ENCODE data around the gene EFCAB6.

Gene EFCAB6

GRCh38 chr22:43812149-43812842 lies at the start of gene EFCAB6:
TSS of gene EFCAB6 (minus strand) at chr22:43812305. CDS start at chr22:43782318, 29,987 bp downstream.
- DNase-seq = peak; percentile 97

GRCh38 chr22:43861529-43861928 lies 49.4 kb upstream of the EFCAB6 start:
- DNase-seq = no peak

DNA sequence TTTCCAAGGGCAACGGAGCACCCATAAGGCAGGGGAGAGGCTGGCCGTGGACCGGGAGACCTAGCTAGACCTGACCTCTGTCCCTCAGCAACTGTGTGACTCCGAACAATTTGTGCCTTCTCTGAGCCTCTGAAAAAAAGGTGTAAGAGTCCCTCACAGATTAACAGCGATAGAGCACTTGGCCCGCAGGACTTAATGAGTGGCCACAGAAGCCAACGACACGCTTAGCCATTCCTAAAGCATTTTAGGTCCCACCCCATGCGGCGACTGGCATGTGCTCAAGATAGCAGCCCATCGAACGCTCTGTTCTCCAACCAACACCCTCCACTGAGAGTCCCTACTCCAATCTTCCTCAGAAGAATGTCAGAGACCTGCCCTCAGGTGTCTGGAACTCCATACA lies 48.7 kb upstream of the EFCAB6 start:
- no peak for DNase-seq

GRCh38 chr22:43860126-43860525 lies 48.0 kb upstream of the EFCAB6 start:
- no peak for DNase-seq

GRCh38 chr22:43859621-43860020 lies 47.5 kb upstream of the EFCAB6 start:
- no peak for DNase-seq

GRCh38 chr22:43859176-43859575 lies 47.1 kb upstream of the EFCAB6 start:
- no peak for DNase-seq

DNA sequence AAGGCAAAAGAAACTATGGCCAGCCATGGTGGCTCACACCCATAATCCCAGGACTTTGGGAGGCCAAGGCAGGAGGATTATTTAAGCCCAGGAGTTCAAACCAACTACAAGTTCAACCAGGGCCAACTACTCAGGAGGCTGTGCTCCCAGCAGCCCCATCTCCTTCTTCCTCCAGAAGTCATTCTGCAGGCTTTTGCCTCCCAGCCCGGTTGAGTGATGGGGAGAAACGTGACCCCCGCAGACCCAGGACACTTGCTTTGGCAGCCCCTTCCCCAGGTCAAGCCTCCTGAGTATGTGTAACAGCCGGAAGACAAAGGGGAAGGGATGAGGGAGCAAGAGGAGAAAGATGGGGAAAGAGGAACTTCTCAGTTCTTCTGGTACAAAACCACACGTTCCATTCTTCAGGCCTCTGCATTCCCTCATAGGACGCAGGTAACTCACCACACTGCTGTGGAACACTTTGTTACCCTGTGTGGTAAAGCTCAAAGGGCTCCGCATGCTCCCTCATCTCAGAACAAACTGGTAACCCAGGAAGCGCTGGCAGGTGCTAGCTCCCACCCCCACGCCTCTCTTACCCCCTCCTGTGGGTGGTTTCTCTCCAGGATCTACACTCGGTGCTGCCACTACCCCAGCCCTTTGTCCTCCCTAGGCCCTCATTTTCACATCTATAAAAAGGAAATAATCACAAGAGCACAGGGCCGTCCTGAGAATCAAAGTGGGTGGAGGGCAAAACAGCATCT lies 46.2 kb upstream of the EFCAB6 start:
- no peak for DNase-seq

- DNase-seq = no peak
Measured at GRCh38 chr22:43857367-43857766, 45.3 kb upstream of the EFCAB6 start.

- DNase-seq = no peak
Measured at GRCh38 chr22:43855431-43855830, 43.3 kb upstream of the EFCAB6 start.

DNA sequence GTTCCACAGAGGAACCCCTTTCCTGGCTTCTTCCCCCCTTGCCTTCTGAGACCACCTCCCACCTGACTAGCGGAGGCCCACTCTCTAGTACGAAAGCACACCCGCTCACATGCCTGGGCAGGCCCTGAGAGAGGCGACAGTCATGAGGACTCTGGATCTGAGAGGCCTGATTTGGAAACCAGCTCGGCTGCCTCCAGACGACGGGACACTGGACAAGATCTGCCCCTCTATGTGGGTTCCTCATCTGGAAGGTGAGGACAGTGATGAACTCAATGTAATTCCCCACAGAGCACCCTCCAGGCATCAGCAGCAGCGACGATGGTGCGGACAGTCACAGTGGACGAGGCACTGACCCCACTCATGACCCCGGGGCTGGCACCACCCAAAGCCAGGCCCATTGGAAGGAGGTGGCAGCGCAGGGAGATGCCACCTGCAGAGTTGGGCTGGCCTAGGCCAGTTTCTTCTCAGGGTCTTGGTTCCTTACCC lies 42.7 kb upstream of the EFCAB6 start:
- no peak for DNase-seq

- no peak for DNase-seq
Measured at GRCh38 chr22:43854121-43854785, 42.1 kb upstream of the EFCAB6 start.

GRCh38 chr22:43853328-43853931 lies 41.3 kb upstream of the EFCAB6 start:
- no peak for DNase-seq

DNA sequence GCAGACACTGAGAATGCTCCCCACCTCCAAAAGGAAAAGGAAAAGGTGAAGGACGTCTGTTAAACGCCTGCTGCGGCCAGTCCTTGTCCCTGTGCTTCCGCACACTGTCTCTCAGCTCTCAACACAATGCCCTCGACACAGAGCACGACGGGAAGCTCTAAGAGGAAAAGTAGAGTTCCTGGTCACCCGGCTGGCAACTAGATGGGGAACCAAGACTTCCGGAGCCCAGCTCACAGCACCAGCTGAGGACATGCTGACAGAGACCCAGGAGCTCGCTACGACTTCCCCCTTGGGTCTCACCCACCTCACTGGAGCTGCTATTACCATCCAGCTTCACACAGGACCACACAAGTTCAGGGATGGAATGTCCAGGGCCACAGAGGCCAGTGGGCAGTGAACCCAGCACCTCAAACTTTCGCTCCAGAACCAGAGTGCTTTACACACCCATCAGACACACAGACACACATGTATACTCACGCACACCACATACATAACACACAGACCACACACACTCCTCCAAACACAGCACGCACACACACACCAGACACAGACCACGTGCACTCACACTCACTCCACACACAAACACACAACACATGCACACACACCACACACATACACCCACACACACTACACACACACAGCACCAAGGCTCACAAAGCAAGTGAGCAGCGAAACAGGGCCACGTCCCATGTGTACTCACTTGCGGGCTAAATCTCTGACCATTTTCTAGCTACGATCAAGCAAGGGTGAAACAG lies 40.6 kb upstream of the EFCAB6 start:
- no peak for DNase-seq

GRCh38 chr22:43851979-43852307 lies 39.8 kb upstream of the EFCAB6 start:
- DNase-seq = no peak

- no peak for DNase-seq
Measured at GRCh38 chr22:43851058-43851978, 39.2 kb upstream of the EFCAB6 start.

- DNase-seq = no peak
Measured at GRCh38 chr22:43850529-43850928, 38.4 kb upstream of the EFCAB6 start.

- DNase-seq = no peak
Measured at GRCh38 chr22:43849731-43850130, 37.6 kb upstream of the EFCAB6 start.

GRCh38 chr22:43848366-43849171 lies 36.5 kb upstream of the EFCAB6 start:
- DNase-seq = no peak

DNA sequence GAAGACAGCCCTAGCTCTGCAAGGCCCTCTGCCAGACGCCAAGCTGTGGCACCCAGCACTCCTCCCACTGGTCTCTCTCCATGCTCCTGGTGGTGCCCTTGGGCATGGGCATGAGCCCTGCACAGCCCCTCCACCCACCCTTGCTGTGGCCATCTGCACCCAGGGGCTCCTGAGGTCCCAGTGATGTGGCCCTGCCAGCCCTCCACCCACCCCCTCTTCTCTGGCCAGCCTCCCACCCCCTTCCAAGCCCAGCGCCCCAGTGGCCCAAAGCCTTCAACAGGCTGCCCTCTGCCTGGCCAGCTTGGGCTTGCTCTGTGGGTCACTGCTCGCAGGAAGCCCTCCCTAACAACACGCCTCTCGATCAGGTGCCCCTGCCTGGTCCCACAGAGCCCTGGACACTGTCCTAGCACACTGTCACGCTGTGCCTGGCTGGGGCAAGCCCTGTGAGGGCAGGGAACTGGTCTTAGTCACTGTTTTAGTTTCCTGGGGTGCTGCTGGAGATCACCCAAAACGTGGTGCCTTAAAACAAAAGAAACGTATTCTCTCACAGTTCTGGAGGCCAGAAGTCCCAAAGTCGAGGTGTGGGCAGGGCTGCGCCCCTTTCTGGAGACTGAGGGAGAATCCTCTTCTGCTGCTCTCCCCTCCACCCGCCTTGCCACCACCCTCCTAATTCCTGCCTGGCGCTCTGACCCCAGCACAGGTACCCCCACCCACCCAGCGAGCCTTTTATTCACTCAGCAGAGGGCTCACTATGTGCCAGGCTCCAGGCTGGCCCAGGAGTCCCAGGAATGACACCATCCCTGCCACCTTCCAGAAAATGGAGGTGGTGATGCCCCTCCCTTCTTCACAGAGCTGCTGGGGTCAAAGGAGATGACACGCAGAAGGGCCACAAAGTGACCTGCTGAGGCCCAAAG lies 35.5 kb upstream of the EFCAB6 start:
- no peak for DNase-seq

- no peak for DNase-seq
Measured at GRCh38 chr22:43846966-43847365, 34.9 kb upstream of the EFCAB6 start.

All from suppressor macrophage treated with lipopolysaccharide for 4 hours (primary cell).